Erythroblast (primary cell): ENCODE measurements around the gene TSC1.

Experiments used
- GATA1 ChIP-seq: IDR thresholded peaks from 2 replicates; pipeline ENCODE4 v1.6.1; 2011; ENCODE audit warnings: low read depth, mild to moderate bottlenecking, control low read depth, low read length, moderate library complexity
- POLR2A ChIP-seq: IDR thresholded peaks from 2 replicates; pipeline ENCODE4 v1.6.1; 2011; ENCODE audit warnings: mild to moderate bottlenecking, low read length

DNA sequence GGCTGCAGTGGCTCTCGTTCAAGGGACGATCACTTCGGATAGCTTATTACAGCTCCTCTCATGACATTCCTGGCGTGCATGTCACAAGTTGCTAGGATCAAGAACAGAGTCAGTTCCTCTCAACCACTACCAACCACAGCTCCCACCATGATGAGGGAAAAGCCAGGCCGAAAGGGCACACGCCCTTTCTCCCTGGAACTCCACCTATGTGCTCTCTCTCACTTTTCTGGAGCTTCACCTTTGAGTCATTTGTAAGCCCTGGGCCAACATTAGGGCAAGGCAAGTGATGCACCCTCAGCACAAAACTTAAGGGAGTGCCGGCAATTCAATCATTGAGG, 64.1 kb downstream of the TSC1 start:
- no peak for TF ChIP-seq POLR2A
- no peak for TF ChIP-seq GATA1
